Heart right ventricle (tissue), 16 donors: ENCODE results near the gene PIK3R1. TPM values are rescaled to one million over a fixed set of nuclear protein-coding genes. Genes with fewer than 3 reads are reported as not detected.

Experiments used
- ATAC-seq, 8 donors: fragments of 200-7000 bp; cut with Tn5 transposase; one replicate each; pipeline ENCODE4 v1.9.1; 2020; ENCODE audit warnings: mild to moderate bottlenecking in 8 of 8, moderate library complexity in 8 of 8, moderate number of reproducible peaks in 1 of 8
- DNase-seq, 2 donors: peaks; one replicate each; pipeline ENCODE4 v3.0.0-alpha.2; 2020
- H3K27ac ChIP-seq, 10 donors: fragments of 200-600 bp; sonication (generic) in 2 of 10; one replicate each; pipeline versions ENCODE4 v1.5.0 to v1.8.0; 2020 to 2022; ENCODE audit warnings: mild to moderate bottlenecking in 3 of 10
- H3K27me3 ChIP-seq, 7 donors: fragments of 200-600 bp; one replicate each; pipeline ENCODE4 v1.8.0; 2021 to 2022; ENCODE audit warnings: mild to moderate bottlenecking in 2 of 7
- H3K36me3 ChIP-seq, 9 donors: fragments of 200-600 bp; sonication (generic) in 1 of 9; one replicate each; pipeline versions ENCODE4 v1.5.0 to v1.8.0; 2020 to 2022; ENCODE audit warnings: mild to moderate bottlenecking in 2 of 9
- H3K4me1 ChIP-seq, 9 donors: fragments of 200-600 bp; sonication (generic) in 1 of 9; one replicate each; pipeline versions ENCODE4 v1.5.0 to v1.8.0; 2020 to 2022; ENCODE audit warnings: mild to moderate bottlenecking in 4 of 9
- H3K4me3 ChIP-seq, 10 donors: fragments of 200-600 bp; sonication (generic) in 2 of 10; one replicate each; pipeline versions ENCODE4 v1.5.0 to v1.8.0; 2020 to 2022; ENCODE audit warnings: mild to moderate bottlenecking in 7 of 10, moderate library complexity in 2 of 10
- H3K9me3 ChIP-seq, 11 donors: fragments of 200-600 bp in 10 of 11; sonication (generic) in 2 of 11; one replicate each; pipeline versions ENCODE4 v1.5.0 to v1.8.0; 2013 to 2022; ENCODE audit warnings: mild to moderate bottlenecking in 2 of 11, control low read depth in 1 of 11, moderate library complexity in 1 of 11
- WGBS, 2 donors: extraction: QIAGEN DNeasy Blood & Tissue Kit; methylation state at CpG; one replicate each; pipeline ENCODE4 v1.1.7; 2013; ENCODE audit warnings: inconsistent platforms in 1 of 2; 5-methylcytosine and 5-hydroxymethylcytosine counted together
- intact Hi-C, 10 donors: fragments of 100-400 bp; cut with DNase I; formaldehyde crosslinking; loops; one replicate each; pipeline versions ENCODE4 v1.11.1 to v1.14.2; 2022
- polyA plus RNA-seq, 2 donors: library from polyadenylated mRNA; stranded (reverse); fragments of 200-250 nt; gene quantifications; one replicate each; pipeline ENCODE4 v1.2.3, GENCODE V29; 2013
- total RNA-seq, 10 donors: library from RNA; stranded (reverse); fragmentation: NEBNext Ultra II Directional in 3 of 10; extraction: Animal tissue kit (Norgen Biotek cat#: 25700) in 3 of 10; gene quantifications; one replicate each; pipeline versions ENCODE4 v1.2.1 to v1.2.4, GENCODE V29; 2021 to 2023
- TF ChIP-seq, protein P1 (sequence below), 9 donors: fragments of 200-600 bp; sonication (generic) in 2 of 9; IDR thresholded peaks; one replicate each; pipeline versions ENCODE4 v1.5.0 to v1.8.0; 2021 to 2022; ENCODE audit warnings: antibody characterized with exemption in 9 of 9, mild to moderate bottlenecking in 5 of 9, moderate library complexity in 1 of 9
- donor health status: Arrhythmogenic right ventricular cardiomyopathy.
- donor health status: ischemic (EF 13 %, LVEDD 7.1; RV severe dilation, severe dysfunction).
- donor health status: healthy with polysubstance abuse.
- donor health status: DM: no; HTN: yes; CAD: no.
- donor health status: DM: no; HTN: no; CAD: no.
- donor health status: ischemic (EF 25% LVEDD 6.9; RV normal size, moderate dysfunction).
- donor health status: ischemic (EF 25% LVEDD 5.7; RV mildly dilated, moderate dysfunction).
- donor health status: healthy.
- donor health status: DM: yes; HTN: yes; CAD: no.
- donor health status: Ischemic cardiomyopathy.
- donor health status: ischemic (EF 35%, LVEDD 5.7; RV mildly dilated, moderate dysfunction).
- donor health status: nonischemic (EF 11% LVEDD 7.7; RV severe dilation, severe dysfunction).
- donor health status: DM: yes; HTN: yes; CAD: no.
- donor health status: PGD.
- donor health status: ischemic (EF 29% LVEDD 5.4; RV normal size, mild dysfunction).
- donor health status: nonischemic (EF 23%, LVEDD 6.1; RV moderate dilation, normal function).

PIK3R1 gene
- total and polyA plus RNA-seq, 12 donors: 12.2 to 269 (median 125) TPM

DNA sequence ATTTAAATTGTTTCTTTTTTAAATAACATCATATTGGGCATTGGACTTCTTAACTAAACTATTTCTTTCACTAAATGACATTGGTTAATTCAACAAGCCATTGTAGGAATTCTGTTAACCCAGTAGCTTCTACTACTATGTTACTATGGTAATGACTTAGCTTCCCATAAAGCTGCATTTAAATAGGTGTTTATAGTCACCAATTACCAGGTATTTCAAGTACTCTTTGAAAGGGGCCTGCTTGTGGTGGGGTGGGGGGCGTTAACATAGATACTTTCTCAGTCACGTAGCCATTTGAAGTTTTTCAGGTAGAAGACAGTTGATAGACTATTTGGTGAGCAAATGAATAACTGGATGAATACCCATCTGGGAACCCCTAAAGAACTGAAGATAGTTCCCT, 34.0 kb downstream of the PIK3R1 start:
- H3K9me3 ChIP-seq: no peaks in the 10 kb centered on the region
- WGBS, 2 donors: 84 to 95% methylated on average over 2 of the region's 2 CpGs
- no peak for DNase-seq
- no peak overlapping the region for H3K4me3 ChIP-seq
- no peaks in the 10 kb centered on the region for H3K36me3 ChIP-seq
- ATAC-seq: no peak
- TF ChIP-seq, protein P1, sequence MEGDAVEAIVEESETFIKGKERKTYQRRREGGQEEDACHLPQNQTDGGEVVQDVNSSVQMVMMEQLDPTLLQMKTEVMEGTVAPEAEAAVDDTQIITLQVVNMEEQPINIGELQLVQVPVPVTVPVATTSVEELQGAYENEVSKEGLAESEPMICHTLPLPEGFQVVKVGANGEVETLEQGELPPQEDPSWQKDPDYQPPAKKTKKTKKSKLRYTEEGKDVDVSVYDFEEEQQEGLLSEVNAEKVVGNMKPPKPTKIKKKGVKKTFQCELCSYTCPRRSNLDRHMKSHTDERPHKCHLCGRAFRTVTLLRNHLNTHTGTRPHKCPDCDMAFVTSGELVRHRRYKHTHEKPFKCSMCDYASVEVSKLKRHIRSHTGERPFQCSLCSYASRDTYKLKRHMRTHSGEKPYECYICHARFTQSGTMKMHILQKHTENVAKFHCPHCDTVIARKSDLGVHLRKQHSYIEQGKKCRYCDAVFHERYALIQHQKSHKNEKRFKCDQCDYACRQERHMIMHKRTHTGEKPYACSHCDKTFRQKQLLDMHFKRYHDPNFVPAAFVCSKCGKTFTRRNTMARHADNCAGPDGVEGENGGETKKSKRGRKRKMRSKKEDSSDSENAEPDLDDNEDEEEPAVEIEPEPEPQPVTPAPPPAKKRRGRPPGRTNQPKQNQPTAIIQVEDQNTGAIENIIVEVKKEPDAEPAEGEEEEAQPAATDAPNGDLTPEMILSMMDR (IDR thresholded peaks at IDR 0.05): no peak
- peaks cover 27 to 91% (median 81%) of the 10 kb centered on the region in 9 donors for H3K4me1 ChIP-seq
- H3K27ac ChIP-seq: peak overlapping the region in 8 of 10 donors; percentile 24 to 86 (median 74)
- no peaks in the 10 kb centered on the region for H3K27me3 ChIP-seq
- intact Hi-C loops: no loop called here

- no peaks in the 10 kb centered on the region for H3K36me3 ChIP-seq
- TF ChIP-seq, protein P1 (IDR thresholded peaks at IDR 0.05): no peak
- peak in 4 of 8 donors; percentile 31 to 38 (median 34) for ATAC-seq
- WGBS, 2 donors: 24 to 35% methylated on average over 5 of the region's 5 CpGs
- H3K4me3 ChIP-seq: no peak overlapping the region
- no peaks in the 10 kb centered on the region for H3K9me3 ChIP-seq
- peaks cover 26 to 91% (median 81%) of the 10 kb centered on the region in 9 donors for H3K4me1 ChIP-seq
- DNase-seq: no peak
- H3K27ac ChIP-seq: peak overlapping the region; percentile 11 to 86 (median 69)
- intact Hi-C loops: loop anchor here (1.0 to 10.0 kb wide), 8 partner anchors 16 to 1006 kb away; partner anchors contain the start of gene PIK3R1 (in 4 of the 10)
- no peaks in the 10 kb centered on the region for H3K27me3 ChIP-seq
These were observed 35.2 kb downstream of the PIK3R1 start for GRCh38 chr5:68250661-68251298.

DNA sequence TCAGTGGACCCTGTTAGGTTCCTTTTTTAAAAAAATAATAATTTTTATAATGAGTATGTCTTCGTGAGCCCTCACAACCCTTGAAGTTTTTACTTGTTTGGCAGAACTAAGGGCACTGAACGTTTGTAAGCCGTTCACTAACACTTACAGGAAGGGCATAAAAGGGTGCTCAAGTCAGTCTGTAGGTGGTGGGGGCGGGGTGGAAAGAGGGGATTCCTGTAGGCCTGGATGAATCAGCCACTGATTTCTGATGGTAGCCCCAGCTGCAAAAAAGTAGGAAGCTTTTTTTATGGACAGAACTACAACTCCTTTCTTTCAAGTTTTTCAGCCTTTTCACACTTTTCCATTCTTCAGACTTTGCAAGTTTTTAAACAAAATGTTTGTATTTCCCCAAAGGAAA, 35.8 kb downstream of the PIK3R1 start:
- intact Hi-C loops: loop anchor here (1.0 to 10.0 kb wide), 8 partner anchors 15 to 1007 kb away; partner anchors contain the start of gene PIK3R1 (in 4 of the 10)
- 25 to 37% methylated on average over 4 of the region's 4 CpGs for WGBS, 2 donors
- no peak for DNase-seq
- Histone ChIP-seq H3K4me3 (peak overlapping the region in 1 of 10 donors; percentile 8), H3K27me3 (no peaks in the 10 kb centered on the region), H3K36me3 (no peaks in the 10 kb centered on the region), H3K9me3 (no peaks in the 10 kb centered on the region), H3K4me1 (peaks cover 25 to 92% (median 83%) of the 10 kb centered on the region in 9 donors), H3K27ac (peak overlapping the region; percentile 11 to 86 (median 69))
- TF ChIP-seq, protein P1 (IDR thresholded peaks at IDR 0.05): no peak
- ATAC-seq: peak in 3 of 8 donors; percentile 20 to 41 (median 32)

- H3K4me3 ChIP-seq: peak overlapping the region in 2 of 10 donors; percentile 2 to 10
- 49 to 63% methylated on average over 6 of the region's 6 CpGs for WGBS, 2 donors
- DNase-seq: peak in 1 of 2 donors; percentile 21
- H3K9me3 ChIP-seq: no peaks in the 10 kb centered on the region
- TF ChIP-seq, protein P1 (IDR thresholded peaks at IDR 0.05): no peak
- H3K4me1 ChIP-seq: peaks cover 25 to 98% (median 89%) of the 10 kb centered on the region in 9 donors
- no peaks in the 10 kb centered on the region for H3K36me3 ChIP-seq
- peak; percentile 40 to 75 (median 59) for ATAC-seq
- intact Hi-C loops: loop anchor here (1.0 to 10.0 kb wide), 8 partner anchors 14 to 1007 kb away; partner anchors contain the start of gene PIK3R1 (in 4 of the 10)
- H3K27ac ChIP-seq: peak overlapping the region; percentile 11 to 86 (median 69)
- no peaks in the 10 kb centered on the region for H3K27me3 ChIP-seq
These were observed 36.4 kb downstream of the PIK3R1 start for GRCh38 chr5:68251804-68252522.
